GM18526 (cell line): ENCODE data around the gene HNF1B.

ENCODE experiments used
- POLR2A ChIP-seq: IDR thresholded peaks from 3 replicates; pipeline ENCODE4 v1.6.1; 2011; ENCODE audit not compliant: insufficient read length; ENCODE audit errors: extremely low read depth

The HNF1B gene

DNA sequence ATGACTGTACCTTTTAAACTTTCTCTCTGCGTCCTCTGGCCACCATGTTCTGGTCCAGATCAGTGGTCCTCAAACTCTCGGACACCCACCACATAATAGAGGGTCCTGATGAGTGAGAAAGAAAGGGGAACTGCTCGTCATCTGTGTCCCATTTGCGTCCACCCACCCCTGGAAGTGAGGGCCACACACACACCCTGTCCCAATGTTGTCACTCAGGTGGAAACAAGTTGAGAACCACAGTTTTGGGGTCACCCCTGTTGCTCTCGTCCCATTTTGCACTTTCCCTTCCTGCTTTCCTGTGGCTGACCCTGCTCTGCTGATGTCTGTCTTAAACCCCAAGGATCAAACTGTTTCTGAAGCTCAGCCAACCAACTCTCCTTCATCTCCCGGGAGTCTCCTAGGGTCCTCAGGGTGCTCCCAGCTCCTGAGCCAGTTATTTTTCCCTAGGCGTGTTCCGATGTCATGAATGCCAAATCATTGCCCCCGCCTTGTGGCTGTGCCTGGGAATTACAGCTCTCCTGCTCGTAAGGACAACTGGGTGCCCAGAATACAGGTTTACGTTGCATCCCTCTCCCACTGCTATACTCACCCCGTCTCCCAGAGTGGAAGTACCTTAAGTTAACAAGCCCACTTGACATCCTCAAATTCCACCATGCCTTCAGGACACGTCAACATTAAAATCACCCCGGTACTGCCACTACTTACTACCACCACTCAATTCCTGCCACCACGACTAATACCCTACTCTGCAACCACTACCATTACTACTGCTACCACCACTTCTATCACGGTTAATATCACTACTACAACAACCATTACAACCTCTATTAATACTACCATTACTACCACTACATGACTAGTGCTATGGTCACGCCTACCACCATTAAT, 26.0 kb upstream of the HNF1B start:
- no peak for TF ChIP-seq POLR2A

DNA sequence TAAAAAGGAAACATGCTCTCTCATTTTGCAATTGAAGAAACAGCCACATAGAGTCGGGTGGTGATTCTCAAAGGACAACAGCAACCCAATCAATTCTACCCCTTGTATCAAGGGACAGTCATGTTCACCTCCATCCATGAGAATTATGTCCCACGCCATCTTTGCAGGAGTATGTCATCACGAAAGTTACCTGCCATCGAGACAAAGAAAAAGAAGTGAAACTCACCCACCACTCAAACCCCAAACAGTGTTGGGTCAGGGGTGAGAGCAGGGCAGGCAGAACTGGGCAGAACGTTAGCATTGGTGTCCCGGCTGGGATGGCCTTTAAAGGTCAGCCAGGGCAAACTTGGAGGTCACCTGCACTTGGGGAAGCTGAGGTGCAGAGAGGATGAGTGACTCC, 24.2 kb upstream of the HNF1B start:
- TF ChIP-seq POLR2A = no peak

- TF ChIP-seq POLR2A = no peak
Observed at GRCh38 chr17:37768438-37768837, 23.6 kb upstream of the HNF1B start.

DNA sequence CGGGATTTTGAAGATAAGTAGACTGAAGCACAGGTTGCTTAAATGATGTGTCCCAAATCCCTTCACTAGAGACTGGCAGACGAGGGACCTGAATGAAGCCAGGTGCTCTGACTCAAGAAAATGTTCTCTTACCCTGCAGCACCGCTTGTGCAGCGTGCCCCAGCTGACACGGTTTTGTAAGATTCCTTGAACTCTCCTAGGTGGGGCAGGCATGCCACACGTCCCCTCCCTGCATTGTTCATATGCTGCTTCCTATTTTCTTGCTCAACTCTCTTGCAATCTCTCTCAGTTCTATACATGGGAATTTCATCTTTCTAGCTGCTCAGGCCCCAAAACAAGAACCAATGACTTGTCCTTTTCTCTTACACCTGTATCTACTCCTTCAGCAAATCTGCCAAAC, 22.1 kb upstream of the HNF1B start:
- TF ChIP-seq POLR2A = no peak

DNA sequence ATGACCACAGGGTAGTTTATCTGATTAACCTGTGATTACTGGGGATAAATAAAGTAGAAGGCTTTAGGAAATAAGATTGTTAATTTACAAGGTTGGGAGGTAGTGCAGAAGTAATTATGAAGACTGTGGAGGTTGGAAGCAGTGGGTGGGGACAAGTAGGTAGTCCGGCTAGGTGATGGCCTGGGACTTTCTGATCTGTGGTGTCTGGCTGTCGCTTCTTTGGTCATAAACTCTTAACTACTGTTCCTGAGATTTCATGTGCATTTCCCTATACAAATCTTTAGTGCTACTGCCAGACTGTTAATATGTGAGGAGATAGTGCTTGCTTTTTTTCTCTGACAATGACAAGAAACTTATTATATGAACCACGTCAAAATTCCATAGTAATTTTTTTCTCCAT, 19.5 kb upstream of the HNF1B start:
- no peak for TF ChIP-seq POLR2A

DNA sequence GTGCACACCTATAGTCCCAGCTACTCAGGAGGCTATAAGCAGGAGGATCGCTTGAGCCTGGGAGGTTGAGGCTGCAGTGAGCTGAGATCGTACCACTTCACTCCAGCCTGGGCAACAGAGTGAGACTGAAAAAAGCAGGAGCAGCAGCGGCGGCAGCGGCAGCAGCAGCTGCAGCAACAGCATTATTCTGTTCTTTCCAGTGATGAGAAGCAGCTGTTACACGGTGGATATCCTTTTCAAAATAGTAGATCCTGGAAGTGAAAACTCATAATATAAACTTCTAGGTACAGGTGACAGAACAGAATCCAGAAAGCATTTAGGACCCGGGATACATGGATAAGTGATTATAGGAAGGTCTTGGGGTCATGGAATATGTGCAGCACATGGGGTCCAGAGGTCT, 17.8 kb upstream of the HNF1B start:
- TF ChIP-seq POLR2A = no peak

GRCh38 chr17:37761961-37762360, 17.1 kb upstream of the HNF1B start:
- no peak for TF ChIP-seq POLR2A

DNA sequence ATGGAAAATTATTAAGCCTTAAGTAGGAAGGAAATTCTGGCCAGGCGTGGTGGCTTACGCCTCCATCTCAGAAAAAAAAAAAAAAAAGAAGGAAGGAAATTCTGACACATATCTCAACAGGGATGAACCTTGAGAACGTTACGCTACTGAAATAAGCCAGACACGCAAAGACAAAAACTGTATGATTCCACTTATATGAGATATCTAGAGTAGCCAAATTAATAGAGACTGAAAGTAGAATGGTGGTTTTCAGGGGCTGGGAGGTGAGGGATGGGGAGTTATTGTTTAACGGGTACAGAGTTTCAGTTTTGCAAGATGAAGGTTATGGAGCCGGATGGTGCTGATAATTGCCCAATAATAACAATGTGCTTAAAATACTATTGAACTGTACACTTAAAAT, 16.2 kb upstream of the HNF1B start:
- TF ChIP-seq POLR2A = no peak

- no peak for TF ChIP-seq POLR2A
Observed at GRCh38 chr17:37759014-37759637, 14.3 kb upstream of the HNF1B start.

- TF ChIP-seq POLR2A = no peak
Observed at GRCh38 chr17:37756051-37756450, 11.2 kb upstream of the HNF1B start.

DNA sequence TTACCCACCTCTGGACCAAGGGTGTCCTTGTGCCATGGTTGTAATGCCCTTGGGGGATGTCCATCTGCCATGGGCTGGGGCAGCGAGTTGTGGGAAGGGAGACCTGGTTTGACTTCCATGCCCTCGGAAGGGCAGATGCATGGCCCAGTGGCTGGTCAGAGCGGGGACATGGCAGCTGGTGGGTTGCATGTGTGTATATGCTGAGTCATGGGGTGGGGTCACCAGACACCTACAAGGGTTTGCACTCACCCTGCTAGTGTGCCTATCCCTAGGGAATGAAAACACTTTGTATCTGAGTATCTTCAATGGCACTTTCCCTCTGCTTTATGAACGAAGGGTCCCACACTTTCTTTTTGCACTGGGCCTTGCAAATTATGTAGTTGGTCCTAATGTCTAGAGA, 10.6 kb upstream of the HNF1B start:
- TF ChIP-seq POLR2A = no peak

GRCh38 chr17:37754363-37754762, 9.5 kb upstream of the HNF1B start:
- TF ChIP-seq POLR2A = no peak

- no peak for TF ChIP-seq POLR2A
Observed at GRCh38 chr17:37752482-37752881, 7.6 kb upstream of the HNF1B start.

DNA sequence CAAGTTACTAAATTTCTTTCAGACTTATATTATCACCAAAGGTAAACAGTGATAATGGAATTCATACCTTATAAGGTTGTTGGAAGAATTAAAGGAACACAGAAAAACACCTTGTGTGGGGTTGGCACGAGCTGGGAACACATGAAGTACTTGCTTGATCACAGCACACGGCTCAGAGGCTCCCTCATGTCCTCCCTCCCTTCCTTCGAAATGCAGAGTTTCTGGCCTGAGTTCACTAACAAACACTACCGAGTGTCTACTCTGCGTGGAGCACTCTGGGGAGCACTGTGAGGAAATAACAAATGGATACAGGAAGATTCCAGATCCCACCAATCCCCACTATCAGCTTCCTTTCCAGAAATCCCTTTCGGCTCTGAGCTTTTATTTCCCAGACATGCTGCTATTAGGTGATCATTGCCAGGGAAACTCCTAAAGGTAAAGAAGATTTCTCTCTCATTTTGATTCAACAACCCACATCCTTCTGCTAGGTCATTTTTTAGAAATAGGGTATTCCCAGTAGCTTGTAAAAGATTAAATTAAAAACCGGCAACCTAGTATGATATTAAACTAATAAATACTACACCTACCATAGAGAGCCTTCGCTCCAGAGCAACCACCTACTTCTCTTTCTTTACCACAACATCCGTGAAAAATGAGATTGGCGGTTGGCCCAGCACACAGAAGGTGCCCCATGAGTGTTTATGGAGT, 6.1 kb upstream of the HNF1B start:
- TF ChIP-seq POLR2A = no peak

DNA sequence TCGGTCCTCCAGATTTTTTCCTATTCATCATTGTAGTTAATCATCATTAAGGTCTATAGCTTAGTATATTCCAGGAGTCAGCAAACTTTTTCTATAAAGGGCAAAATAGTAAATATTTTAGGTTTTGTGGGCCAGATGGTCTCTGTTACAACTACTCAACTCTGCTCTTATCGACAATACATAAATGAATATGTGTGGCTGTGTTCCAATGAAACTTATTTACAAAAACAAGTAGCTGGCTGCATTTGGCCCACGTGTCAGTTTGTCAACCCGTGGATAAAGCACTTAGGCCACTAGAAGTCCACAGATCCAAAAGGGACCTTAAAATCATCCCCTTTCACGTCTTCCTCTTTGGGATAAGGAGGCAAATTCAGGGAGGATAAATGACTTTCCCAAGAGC, 5.4 kb upstream of the HNF1B start:
- TF ChIP-seq POLR2A = no peak

DNA sequence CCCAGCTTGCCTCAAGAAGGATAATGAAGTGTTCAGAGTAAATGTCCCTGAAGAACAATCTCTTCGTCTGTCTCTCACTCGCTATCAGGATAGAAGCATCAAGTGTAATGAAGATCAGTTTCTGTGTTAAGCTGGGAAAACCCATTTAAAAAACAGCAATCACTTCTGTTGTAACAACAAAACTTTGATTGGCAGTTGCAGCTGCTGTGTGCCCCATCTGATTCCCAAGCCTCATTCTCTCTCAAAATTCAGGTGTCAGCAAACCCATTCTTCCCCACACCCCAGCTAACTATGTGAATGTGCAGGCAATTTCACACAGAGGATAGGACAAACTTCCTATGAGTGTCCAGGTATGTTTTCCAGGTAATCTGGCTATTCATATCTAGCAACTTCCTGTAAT, 2.4 kb upstream of the HNF1B start:
- TF ChIP-seq POLR2A = no peak
